NCI-H187 treated with DMSO at 0.1 percent for 48 hours (cell line): ENCODE data around the gene ZBED6.
"Not testable (repeated sequence)": the region's sequence is repeated elsewhere in the genome, so short reads cannot be mapped to it uniquely, and the experiment has no call there.

ENCODE experiments used
- DNase-seq: peaks from one replicate; lab custom pipeline; 2025; lab: John Stamatoyannopoulos, UW

ZBED6 gene

GRCh38 chr1:203781962-203782361 is 13.5 kb upstream of the ZBED6 start:
- DNase-seq = no peak

- DNase-seq = no peak
These were observed 5.5 kb upstream of the ZBED6 start for GRCh38 chr1:203789966-203790365.

- no peak for DNase-seq
These were observed 3.9 kb upstream of the ZBED6 start for GRCh38 chr1:203791498-203791897.

- DNase-seq = no peak
These were observed 2.9 kb upstream of the ZBED6 start for GRCh38 chr1:203792486-203792885.

- not testable (repeated sequence) for DNase-seq
These were observed 1.9 kb upstream of the ZBED6 start for GRCh38 chr1:203793561-203793960.

GRCh38 chr1:203794764-203795440 is 521 bp upstream of the ZBED6 start:
- DNase-seq = no peak

GRCh38 chr1:203796236-203796605 is 798 bp downstream of the ZBED6 start:
- no peak for DNase-seq

GRCh38 chr1:203797216-203797615 is 1.8 kb downstream of the ZBED6 start:
- DNase-seq = no peak

GRCh38 chr1:203797948-203798655 is 2.7 kb downstream of the ZBED6 start:
- DNase-seq = no peak

GRCh38 chr1:203799157-203799556 is 3.7 kb downstream of the ZBED6 start:
- no peak for DNase-seq

- no peak for DNase-seq
These were observed 4.5 kb downstream of the ZBED6 start for GRCh38 chr1:203799971-203800370.

GRCh38 chr1:203805689-203806088 is 10.3 kb downstream of the ZBED6 start:
- no peak for DNase-seq

- no peak for DNase-seq
These were observed 11.8 kb downstream of the ZBED6 start for GRCh38 chr1:203807196-203807595.

GRCh38 chr1:203813581-203814341 is 18.3 kb downstream of the ZBED6 start:
- no peak for DNase-seq

- DNase-seq = no peak
These were observed 23.0 kb downstream of the ZBED6 start for GRCh38 chr1:203818399-203818798.

- no peak for DNase-seq
These were observed 27.9 kb downstream of the ZBED6 start for GRCh38 chr1:203823306-203823705.

GRCh38 chr1:203826175-203826574 is 30.8 kb downstream of the ZBED6 start:
- no peak for DNase-seq

- no peak for DNase-seq
These were observed 32.6 kb downstream of the ZBED6 start for GRCh38 chr1:203828002-203828401.

- DNase-seq = no peak
These were observed 33.1 kb downstream of the ZBED6 start for GRCh38 chr1:203828503-203828902.

GRCh38 chr1:203829247-203829646 is 33.8 kb downstream of the ZBED6 start:
- DNase-seq = not testable (repeated sequence)

GRCh38 chr1:203835476-203835875 is 40.1 kb downstream of the ZBED6 start:
- no peak for DNase-seq

- no peak for DNase-seq
These were observed 43.7 kb downstream of the ZBED6 start for GRCh38 chr1:203839081-203839480.

- DNase-seq = no peak
These were observed 44.9 kb downstream of the ZBED6 start for GRCh38 chr1:203840208-203840808.
